KBM-7 (cell line): ENCODE data around the gene SCAMP4.

Experiments
- DNase-seq: peaks from one replicate; pipeline ENCODE4 v3.0.0-alpha.2; 2015
- in situ Hi-C: fragments of 300-500 bp; cut with MboI; formaldehyde crosslinking; loops from 2 replicates; pipeline ENCODE4 v1.14.3; 2020; ENCODE audit warnings: low sequenced_read_pairs, low pct_unique_long_range_greater_than_20kb, mixed read lengths

SCAMP4 gene

DNA sequence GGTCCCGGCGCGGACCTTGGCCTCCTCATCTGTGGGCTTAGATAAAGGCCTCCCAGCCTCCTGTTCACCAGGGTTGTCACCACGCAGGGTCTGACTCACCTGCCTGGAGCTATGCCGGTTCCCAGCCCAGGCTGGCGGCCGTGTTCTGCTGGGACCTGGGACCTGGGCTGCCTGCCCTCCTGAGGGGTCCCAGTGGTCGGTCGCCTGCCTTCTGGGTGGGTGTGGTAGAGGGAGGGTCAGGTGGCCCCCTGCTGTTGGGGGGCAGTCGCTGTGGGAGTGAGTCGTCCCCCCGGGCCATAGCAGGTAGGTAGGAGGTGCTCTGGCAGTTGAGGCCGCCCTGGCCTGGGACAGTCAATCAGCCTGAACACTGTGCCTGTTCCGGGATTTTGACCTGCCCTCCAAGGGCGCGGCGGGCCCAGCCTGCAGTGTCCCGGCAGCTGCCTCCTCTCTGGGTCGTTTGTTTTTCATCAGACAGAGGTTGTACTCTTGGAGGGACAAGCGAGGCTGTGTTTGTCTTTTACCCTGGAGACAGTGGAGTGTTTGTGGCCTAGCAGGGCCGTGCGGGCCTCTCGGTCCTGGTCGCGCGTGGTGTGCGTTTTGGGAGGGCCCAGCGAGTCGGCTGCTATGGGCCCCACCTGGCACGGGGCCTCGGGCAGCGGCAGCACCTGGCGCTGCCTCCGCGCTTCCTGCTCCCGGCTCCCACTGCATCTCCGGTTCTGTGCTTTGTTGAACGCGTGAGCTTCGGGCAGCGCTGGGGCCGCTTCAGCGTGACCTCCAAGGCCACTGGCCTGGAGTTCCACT is 2.6 kb downstream of the SCAMP4 start:
- no peak for DNase-seq
- in situ Hi-C loops, result no loop called here

DNA sequence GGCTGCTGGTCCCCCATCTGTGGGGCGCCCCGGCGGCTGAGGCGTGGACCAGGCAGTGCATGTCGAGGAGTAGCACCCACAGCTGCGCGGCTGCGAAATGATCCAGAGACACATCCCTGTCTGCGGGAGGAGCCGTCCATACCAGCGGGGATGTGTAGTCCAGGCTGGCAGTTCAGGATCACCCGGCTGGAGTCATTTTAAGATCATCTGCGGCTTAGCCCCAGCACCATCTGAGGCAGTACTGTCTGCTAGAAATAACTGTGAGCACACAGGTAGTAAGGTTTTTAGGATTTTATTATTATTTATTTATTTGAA is 3.1 kb downstream of the SCAMP4 start:
- no peak for DNase-seq
- in situ Hi-C loops, result no loop called here

- in situ Hi-C loops, result no loop called here
- DNase-seq, result no peak
These were observed 4.5 kb downstream of the SCAMP4 start for GRCh38 chr19:1909761-1910080.

GRCh38 chr19:1910177-1910576 is 5.0 kb downstream of the SCAMP4 start:
- in situ Hi-C loops, result no loop called here
- DNase-seq, result no peak

DNA sequence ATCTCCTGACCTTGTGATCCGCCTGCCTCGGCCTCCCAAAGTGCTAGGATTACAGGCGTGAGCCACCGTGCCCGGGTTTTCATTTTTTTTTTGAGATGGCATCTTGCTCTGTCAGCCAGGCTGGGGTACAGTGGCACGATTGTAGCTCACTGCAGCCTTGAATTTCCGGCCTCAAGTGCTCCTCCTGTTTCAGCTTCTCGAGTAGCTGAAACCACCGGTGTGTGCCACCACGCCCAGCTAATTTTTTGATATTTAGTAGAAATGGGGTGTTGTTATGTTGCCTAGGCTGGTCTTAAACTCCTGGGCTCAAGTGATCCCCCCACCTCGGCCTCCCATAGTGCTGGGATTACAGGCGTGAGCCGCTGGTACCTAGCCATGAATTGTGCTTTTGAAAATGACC is 5.9 kb downstream of the SCAMP4 start:
- in situ Hi-C loops, result no loop called here

GRCh38 chr19:1911995-1912394 is 6.8 kb downstream of the SCAMP4 start:
- in situ Hi-C loops, result no loop called here
- no peak for DNase-seq

More for the DNA sequence above, 5.9 kb downstream of the SCAMP4 start:
- no peak for DNase-seq

- in situ Hi-C loops, result no loop called here
- DNase-seq, result no peak
These were observed 7.7 kb downstream of the SCAMP4 start for GRCh38 chr19:1912760-1913505.

- in situ Hi-C loops, result no loop called here
- DNase-seq, result no peak
These were observed 8.8 kb downstream of the SCAMP4 start for GRCh38 chr19:1913781-1914577.

DNA sequence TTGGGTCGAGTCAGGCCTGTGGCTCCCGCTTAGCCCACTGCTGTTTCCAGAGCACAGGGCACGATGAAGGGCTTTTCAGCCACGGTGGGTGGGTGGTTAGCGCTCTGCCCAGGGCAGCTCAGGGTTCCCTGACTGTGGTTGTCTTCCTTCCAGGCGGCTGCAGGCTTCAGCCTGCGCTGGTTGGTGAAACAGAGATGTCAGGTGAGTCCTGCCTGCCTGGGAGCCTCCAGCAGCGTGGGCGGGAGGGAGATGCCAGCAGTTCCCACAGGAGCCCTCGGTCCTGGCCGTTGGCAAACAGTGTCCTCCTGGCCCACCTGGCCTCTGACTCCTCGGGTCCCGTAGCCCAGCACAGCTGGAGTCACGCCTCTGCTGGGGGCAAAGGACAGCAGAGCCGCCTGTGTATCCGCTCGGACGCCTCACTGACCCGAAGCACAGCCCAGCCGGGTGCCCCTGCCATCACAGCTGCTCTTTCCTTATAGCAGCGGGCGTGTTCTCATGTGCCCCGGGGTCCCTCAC is 9.7 kb downstream of the SCAMP4 start:
- no peak for DNase-seq
- in situ Hi-C loops, result no loop called here

- in situ Hi-C loops, result no loop called here
- DNase-seq, result peak; percentile 65
These were observed 11.9 kb downstream of the SCAMP4 start for GRCh38 chr19:1917146-1917545.

- in situ Hi-C loops, result no loop called here
- no peak for DNase-seq
These were observed 12.7 kb downstream of the SCAMP4 start for GRCh38 chr19:1917926-1918325.

- DNase-seq, result no peak
- in situ Hi-C loops, result no loop called here
These were observed 13.8 kb downstream of the SCAMP4 start for GRCh38 chr19:1918975-1919374.

DNA sequence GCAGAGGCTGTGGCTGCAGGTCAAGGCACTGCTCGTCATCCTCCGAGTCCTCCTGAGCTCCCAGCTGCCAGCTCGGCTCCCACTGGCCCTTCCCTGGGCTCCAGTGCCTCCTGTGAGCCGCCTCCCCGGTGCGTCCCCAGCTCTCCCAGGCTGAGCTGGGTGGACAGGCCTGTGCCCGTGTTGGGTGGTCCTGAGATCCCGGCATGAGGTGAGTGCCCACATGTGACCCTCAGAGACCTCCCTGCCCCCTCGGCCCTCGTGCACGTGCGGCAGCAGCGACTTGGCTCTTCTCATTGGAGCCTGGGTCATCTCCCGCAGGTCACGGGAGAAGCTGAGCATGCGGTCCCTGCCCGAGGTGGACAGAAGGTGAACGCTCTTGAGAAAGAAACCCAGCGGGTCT is 15.4 kb downstream of the SCAMP4 start:
- no peak for DNase-seq
- in situ Hi-C loops, result no loop called here

DNA sequence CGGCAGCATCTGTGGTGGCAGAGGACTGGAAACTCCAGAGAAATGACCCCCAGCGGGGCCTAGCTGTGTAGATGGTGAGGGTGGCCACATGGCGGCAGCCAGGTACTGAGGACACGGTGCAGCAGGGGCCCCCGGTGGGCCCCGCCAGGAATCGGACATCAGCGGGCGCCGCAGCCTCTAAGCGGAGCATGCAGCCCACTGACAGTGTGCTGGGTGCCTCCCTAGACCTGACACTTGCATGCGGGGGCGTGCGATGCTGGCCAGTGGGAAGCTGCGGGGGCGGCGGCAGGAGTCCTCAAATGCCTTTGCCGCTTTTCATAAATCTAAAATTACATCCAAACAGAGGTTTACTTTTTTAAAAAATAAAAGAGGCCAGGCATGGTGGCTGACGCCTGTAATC is 16.1 kb downstream of the SCAMP4 start:
- in situ Hi-C loops, result no loop called here
- no peak for DNase-seq

- no peak for DNase-seq
- in situ Hi-C loops, result no loop called here
These were observed 16.6 kb downstream of the SCAMP4 start for GRCh38 chr19:1921825-1922224.

- in situ Hi-C loops, result no loop called here
These were observed 17.6 kb downstream of the SCAMP4 start for GRCh38 chr19:1922803-1923202.

GRCh38 chr19:1923319-1923718 is 18.1 kb downstream of the SCAMP4 start:
- in situ Hi-C loops, result no loop called here
- DNase-seq, result no peak

More at GRCh38 chr19:1922803-1923202, 17.6 kb downstream of the SCAMP4 start:
- no peak for DNase-seq

- in situ Hi-C loops, result no loop called here
- DNase-seq, result no peak
These were observed 19.2 kb downstream of the SCAMP4 start for GRCh38 chr19:1924320-1924961.

GRCh38 chr19:1925544-1925943 is 20.3 kb downstream of the SCAMP4 start:
- DNase-seq, result no peak
- in situ Hi-C loops, result no loop called here
